Myocyte (in vitro differentiated cells): ENCODE measurements around the gene PPP1R3C. TPM values are rescaled to one million over a fixed set of nuclear protein-coding genes. Genes with fewer than 3 reads are reported as not detected.

ENCODE experiments used
- DNase-seq: peaks from one replicate; pipeline ENCODE4 v3.0.0-alpha.2; 2012; ENCODE audit warnings: low read depth
- total RNA-seq: library from RNA; depleted of rRNA; stranded (reverse); fragments of >200 nt; gene quantifications from 2 replicates; pipeline ENCODE4 v1.2.3, GENCODE V29; 2014

The PPP1R3C gene
- total RNA-seq, 1 donor from 2014 or later, result 136 TPM

DNA sequence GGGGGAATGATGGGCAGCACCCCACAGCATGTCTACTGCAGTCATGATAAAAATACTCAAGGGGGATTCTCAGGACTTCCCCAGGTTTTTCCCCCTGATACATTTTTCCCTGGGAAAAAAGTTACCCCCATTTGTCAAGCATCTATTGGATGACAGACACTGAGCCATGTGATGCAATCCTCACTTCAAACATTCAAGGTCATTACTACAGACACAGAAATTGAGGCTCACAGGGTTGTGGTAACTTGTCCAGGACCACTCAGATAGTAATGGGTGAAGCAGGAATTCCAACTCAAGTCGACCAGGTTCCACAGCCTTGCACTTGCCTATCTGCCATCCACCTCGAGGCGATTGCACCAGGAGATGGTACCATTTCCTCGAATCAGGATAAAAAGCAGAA lies 31.7 kb downstream of the PPP1R3C start:
- DNase-seq, result no peak

DNA sequence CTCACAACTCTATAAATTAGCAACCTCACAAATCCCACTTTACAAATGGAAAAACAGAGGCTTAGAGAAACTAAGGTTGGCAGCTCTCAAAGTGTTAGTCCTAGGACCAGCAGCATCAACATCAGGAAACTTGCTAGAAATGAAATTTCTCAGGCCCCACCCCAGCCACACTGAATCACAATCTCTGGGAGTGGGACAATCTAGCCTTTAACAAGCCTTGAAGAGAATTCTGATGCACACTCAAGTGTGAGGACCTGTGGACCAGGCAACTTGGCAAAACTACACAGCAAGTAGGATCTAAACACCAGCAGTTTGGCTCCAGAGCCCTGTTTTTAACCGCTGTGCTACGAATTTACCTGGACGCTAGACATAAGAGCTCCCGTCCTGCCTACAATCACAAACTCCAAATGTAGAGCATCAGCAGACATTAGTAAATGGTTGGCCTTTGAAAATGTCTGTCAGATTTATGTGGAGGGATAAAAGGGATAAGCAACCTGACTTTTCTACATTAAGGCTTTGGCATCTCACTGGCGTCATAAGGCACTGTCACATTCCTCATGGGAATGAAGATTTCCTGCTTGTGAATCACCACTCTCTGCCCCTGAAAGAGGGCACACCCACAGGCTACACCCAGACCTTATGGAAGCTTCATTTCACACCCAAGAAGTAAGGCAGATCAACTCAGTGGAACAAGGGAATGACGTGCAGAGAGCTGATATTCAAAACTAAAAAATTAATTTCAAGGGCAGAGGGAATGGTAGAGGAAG lies 34.5 kb downstream of the PPP1R3C start:
- peak; percentile 68 for DNase-seq

DNA sequence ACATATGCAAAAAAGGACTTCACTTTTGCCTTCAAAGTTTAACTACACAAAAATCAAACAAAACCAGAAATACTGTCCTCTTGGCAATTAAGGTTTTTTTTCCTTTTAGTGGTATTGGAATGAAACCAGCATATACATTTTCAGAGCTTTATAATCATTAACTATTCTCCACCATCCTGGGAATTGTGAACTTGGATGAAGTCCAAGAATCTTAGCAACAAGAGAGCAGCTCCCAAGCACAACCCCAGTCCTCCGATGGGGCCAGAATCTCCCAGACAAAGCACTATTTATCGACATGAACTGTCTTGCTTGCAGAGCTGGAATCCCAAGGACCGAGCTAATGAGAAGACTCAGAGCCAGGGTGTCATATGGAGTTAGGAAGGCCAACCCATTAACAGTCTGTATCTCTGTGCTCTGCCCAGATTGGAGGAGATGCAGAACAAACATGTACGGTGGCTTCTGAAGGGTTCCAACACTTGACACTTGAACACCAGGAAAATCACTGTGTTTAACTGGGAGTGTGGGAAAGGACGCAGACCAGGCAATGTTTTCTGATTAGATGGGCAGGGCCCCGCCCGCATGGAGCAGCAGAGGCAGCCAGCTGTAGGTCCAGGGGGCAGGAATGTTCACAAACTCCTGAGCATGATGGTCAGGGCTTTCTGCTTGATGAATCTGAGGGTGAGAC lies 35.5 kb downstream of the PPP1R3C start:
- DNase-seq, result no peak

DNA sequence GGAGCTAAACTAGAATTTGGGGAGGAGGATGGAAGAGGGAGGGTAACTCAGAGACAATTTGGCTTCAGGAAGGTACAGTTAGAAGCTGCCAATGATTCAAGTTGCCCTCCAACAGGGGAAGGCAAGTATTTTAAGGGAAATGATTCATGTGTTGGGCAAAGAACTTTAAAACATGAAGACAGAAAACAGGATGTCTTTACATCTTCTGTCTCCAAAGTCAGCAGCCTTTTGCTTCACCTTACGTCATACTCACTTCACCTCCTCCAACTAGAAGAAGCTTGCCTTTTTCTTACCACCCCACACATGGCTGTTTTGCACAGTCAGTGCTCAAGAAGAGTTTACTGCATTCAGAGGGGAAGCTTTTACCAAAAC lies 36.1 kb downstream of the PPP1R3C start:
- DNase-seq, result no peak

DNA sequence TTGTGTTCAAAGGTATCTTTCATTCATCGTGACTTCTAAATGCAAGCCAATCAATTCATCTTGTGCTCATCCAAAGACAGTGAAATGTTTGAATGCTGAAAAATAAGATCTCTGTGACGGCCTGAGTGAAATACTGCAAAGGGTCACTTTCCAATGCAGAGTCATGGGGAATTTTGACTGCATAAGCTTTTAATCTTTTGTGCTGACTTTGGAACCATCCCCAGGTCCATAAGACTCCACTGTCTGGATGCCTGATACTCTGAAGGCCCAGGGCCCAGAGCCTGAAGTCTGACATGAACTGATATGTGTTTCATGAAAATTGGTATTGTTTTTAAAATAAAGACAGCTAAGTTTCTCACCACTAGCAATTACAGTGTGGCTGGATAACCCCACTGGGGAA lies 39.0 kb downstream of the PPP1R3C start:
- DNase-seq, result no peak

DNA sequence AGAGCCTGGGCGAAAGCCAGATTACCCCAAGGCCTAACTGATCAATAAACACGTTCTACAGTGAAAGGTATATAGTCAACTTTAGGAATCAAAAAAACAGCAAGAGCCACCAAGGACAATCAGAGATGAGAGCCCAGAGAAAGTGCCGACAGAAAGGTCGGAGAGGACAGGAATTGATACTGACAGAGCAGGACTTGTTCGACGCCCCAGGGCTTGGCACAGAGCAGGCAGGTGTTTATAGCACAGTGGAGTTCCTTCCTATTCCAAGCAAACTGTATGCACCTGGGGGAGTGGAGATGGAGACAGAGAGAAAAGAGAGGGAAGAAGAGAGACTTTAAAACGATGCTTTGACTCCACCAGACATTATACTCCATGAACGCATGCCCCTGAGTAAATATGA lies 39.5 kb downstream of the PPP1R3C start:
- no peak for DNase-seq

DNA sequence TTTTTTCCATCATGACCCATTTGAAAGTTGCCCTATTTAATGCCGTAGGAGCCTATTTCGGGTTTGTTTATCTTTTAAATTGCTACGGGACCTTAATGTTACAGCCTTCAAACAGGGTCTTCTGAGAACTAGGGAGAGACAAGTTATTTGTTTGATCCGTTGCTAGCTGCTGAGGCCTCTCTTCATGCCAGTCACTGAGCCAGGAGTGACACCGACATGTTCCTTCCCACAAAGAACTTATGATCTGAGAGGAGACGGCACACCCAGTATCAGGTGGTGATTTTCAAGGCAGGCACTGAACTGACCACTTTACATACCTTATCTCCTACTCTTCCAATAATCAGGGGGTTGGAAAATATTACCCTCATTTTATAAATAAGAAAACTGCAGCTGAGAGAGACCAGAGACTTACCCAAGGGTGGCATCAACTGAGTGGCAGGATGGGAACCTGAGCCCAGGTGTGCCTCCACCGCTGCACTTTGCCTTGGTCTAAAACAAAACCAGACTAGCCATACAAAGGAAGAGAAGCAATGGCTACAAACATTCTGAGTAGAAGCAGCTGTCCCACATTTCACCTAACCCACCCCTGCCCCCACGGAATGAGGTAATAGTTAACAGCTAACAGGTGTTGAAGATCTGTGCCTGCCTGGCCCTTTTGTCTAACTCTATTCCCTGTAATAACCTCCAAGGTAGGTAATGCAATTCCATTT lies 40.5 kb downstream of the PPP1R3C start:
- DNase-seq, result peak; percentile 87

DNA sequence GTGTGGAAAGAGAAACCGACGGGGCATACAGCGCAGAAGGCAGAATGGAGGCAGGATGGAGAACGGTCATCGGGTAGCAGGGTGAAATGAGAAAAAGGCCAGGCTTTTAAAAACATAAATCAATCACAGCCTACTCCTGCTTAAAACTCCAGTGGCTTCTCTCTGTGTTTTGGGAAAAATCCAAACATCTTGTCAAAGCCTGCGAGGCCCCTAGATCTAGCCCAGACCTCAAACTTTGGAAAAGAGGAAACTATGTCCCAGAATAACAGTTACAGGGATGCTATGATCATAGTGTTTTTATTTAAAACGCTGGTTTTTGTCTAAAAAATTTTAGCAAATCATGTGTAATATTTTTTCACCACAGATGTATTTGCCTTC lies 41.1 kb downstream of the PPP1R3C start:
- no peak for DNase-seq

DNA sequence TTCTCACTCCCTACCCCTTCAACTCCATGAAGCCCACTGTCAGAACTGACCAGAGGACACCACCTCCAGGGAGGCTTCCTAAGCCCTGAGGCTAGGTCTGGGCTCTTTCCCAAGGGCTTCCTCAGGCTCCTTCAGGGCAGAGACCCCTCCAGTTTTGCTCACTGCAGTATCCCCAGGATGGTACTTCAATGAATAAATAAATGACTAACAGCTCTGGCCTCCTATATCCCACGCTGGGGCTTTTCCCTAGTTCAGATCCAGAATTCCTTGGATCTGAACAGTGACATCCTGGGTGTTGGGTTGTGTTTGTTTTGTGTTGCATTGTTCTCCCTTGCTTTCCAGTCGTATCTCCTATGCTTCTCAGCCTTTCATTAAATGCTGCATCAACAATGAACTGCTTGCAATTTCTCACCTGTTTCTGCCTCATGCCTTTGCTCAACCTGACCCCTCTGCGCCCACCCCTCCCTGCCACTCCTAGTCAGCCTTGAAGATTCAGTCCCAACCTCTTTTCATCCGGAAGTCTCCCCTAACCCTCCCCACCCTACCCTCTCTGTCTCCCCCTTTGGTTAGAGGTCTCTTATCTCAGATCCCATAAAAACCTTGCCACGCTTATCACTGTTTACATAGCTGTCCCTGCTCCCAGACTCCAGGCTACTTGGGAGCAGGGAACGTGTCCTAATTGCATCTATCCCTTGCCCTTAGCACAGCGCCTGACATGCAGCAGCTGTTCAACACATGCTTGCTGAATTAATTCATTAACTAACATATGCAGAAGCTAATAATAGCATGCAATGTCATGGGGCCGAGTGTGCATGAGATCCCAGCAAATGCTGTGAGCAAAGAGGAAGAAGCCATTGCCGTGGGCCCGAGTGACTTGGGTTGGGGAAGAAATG lies 41.7 kb downstream of the PPP1R3C start:
- DNase-seq, result peak; percentile 98

DNA sequence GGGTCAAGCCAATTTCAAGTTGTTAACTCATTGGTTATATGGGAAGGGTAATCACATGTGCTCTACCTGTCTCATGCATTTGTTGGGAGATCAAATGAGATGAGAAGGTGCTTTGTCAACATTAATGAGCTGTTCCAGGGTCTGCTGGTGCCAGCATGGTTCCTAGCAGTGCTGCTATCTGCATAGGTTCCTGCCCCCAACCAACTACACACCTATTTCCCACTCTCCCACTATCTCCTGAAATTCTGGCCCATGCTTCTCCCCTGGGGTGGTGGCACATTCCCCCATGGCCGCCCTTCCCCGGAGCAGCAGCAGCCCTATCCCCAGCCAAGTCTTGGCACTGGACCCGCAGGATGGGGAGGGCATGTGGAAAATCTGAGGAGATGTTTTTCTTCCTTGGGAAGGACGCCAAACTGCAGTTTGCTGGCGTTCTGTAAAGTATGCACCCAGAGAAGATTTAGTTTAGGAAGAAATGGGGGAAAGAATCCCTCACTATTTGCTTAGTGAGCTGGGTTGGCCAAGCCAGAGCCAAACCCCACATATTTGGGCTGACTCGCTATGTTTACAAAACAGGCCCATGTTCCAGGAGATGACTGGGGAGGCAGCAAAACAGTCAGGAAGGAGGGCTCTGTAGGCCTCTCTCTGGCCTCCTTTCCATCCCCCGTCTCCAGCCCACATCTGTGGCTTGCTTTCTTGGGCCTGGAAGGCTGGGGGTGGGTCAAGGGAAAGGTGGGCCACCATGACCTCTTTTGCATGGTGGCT lies 42.5 kb downstream of the PPP1R3C start:
- DNase-seq, result peak; percentile 88

DNA sequence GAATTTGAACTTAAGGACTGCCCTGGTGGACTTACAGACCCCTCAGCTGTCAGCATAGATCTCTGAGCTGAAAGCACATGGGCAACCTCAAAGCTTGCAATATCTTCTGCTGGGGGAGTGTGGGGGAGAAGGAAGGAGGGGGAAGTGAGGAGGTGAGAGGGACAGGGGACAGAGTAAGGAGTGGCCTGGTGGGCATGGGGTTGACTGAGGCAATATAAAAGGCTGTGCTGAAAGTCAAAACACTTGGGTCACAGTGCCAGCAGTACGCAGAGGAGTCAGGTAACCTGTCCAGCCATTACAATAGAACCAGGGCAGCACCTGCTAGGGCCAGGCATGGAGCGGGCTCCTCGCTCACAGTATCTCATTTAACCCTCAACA lies 43.2 kb downstream of the PPP1R3C start:
- no peak for DNase-seq

DNA sequence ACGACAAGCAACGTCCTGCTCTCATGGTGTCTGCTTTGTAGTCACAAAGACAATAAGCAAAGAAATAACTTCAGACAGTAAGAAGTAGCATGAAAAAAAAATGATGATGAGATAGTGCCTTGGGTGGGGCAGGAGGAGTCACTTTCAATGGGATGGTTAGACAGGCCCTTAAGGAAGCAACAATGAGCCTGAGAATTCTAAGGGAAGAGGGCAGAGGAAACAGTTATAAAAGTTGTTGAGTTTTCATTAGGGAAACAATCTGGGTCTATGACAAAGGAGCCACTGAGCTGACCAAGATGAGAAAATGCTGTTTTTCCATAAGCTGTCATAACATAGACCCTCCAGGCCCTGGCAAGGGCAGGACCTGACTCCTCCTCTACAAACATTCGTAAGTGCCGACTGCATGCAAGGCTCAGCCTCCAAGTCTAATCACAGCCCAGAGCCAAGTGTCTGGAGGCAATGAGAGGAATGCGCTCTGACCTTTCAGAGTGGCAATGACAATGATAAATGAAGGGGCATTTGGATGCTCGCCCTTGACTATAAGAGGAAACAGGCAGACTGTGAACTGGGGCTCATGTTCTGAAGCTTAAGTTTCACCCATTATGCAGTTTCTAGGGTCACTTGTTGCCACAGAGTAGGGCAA lies 43.7 kb downstream of the PPP1R3C start:
- peak; percentile 93 for DNase-seq

DNA sequence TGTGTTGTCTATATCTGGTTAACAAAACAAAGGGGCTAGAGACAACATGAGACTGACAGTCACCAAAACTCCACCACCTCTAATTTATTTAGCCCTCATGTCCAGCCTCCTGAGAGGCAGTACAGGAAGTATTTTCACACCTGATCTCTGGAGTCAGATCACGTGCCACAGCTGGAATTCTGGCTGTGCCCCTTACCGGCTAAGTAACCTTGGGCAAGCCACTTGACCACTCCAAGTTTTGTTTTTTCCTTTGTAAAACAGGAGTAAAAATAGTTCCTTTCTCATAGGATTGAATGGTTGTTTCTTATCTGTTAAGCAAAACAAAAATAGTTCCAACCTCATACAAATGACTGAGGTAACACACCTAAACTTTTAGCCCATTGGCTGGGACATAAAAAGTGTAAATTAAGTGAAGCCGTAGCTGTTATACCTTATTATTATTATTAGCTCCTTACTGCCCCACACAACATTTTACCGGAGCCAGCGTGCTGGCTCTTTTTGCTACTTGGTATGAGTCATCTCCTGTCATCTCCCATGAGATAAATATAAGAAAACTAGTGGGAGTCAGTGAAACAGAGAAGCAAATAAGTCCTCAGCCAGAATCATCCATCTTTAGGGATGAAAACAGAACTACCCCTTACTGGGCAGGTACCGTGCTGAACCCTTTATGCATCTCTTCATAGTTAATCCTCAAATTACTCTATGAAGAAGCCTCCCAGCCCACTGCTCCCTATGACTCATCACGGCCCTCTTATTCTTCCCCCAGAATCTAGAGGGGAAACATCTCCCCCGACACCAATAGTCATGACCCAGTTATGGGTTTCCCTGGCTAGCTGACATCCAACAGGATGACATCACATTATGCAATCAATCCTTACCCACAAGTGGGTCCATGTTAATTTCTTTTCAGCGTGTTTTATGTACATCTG lies 44.9 kb downstream of the PPP1R3C start:
- DNase-seq, result peak; percentile 73

DNA sequence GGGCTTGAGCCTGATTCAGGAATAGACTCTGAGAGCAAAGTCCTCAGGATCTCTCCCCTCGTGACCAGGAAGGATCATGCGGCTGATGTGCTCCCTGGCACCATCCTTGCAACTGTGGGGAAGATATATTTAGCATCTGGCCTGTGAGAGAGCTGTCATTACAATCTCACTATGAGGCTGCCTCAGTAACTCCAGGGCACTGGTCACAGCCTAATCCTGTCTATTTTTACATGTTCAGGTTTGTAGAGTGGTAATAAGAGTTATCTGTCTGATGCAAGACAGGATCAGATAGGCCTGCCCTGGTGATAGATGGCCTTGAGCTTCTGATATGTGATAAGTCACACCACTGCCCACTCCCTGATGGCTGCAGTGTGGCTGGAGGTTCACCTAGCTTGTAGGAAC lies 50.7 kb downstream of the PPP1R3C start:
- peak; percentile 98 for DNase-seq

DNA sequence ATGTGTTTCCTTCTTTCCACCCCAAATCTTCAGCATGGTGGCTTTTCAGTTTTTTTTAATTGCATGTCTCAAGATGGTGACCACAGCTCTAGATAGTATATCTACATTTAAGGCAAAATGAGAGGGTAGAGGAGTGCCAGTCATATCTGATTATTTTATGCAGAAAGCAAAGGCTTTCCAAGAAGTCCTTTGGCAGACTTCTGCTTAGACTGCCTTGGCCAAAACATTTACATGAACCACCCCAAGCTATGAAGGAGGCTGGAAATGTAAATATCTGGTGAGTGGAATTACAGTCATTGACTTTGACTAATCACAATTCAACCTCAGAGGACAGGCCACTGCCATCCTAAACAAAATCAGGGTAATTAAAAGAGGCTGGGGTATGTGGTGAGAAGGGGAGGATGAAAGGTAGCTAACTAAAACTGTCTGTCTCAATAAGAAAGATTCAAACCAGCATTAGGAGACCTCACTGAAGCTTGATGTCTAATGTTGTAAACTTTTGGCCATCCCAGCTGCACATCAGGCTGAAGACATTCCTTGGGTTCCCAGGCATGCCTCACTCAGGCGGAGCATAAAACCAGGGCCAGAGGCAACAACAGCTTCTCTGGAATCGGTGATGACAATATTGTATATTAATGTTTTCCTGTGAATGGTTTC lies 53.4 kb downstream of the PPP1R3C start:
- DNase-seq, result peak; percentile 68
